LNCAP (cell line): ENCODE results near the gene PTPA.

Experiments
- TF ChIP-seq, protein P1 (sequence below): fragments of 450-650 bp; IDR thresholded peaks from 2 replicates; pipeline ENCODE4 v1.5.1; 2017; ENCODE audit warnings: mild to moderate bottlenecking

PTPA gene

DNA sequence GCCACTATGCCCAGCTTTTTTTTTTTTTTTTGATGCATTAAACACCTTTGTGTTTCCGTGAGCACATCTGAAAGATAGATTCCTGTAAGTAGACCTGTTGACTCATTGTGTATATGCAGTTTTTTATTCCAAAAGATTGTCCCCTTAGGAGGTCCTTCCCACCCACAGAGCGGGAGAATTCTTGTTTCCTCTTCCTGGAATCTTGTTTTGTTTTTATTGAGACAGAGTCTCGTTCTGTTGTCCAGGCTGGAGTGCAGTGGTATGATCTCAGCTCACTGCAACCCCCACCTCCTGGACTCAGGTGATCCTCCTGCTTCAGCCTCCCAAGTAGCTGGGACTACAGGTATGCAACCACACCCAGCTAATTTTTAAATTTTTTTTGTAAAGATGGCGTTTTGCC lies 7.6 kb downstream of the PTPA start:
- TF ChIP-seq, protein P1, sequence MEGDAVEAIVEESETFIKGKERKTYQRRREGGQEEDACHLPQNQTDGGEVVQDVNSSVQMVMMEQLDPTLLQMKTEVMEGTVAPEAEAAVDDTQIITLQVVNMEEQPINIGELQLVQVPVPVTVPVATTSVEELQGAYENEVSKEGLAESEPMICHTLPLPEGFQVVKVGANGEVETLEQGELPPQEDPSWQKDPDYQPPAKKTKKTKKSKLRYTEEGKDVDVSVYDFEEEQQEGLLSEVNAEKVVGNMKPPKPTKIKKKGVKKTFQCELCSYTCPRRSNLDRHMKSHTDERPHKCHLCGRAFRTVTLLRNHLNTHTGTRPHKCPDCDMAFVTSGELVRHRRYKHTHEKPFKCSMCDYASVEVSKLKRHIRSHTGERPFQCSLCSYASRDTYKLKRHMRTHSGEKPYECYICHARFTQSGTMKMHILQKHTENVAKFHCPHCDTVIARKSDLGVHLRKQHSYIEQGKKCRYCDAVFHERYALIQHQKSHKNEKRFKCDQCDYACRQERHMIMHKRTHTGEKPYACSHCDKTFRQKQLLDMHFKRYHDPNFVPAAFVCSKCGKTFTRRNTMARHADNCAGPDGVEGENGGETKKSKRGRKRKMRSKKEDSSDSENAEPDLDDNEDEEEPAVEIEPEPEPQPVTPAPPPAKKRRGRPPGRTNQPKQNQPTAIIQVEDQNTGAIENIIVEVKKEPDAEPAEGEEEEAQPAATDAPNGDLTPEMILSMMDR, result no peak

DNA sequence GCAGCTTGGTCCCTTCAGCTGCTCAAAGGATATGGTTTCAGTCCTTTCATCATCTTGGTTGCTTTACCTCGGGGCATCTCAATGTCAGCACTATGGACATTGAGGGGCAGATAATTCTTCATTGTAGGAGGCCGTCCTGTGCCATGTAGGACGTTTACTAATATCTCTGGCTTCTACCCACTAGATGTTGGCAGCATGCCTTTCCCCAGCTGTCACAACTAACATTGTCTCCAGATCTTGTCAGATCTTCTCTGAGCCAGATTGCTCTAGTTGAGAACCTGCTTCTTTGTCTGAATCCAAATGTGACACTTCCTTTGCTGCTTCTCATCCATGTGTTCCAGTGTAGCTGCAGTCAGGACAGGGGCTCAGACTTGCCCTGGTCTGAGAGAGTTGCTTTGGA lies 10.3 kb downstream of the PTPA start:
- TF ChIP-seq, protein P1, result no peak

GRCh38 chr9:129122133-129122532 lies 10.9 kb downstream of the PTPA start:
- TF ChIP-seq, protein P1, result no peak

DNA sequence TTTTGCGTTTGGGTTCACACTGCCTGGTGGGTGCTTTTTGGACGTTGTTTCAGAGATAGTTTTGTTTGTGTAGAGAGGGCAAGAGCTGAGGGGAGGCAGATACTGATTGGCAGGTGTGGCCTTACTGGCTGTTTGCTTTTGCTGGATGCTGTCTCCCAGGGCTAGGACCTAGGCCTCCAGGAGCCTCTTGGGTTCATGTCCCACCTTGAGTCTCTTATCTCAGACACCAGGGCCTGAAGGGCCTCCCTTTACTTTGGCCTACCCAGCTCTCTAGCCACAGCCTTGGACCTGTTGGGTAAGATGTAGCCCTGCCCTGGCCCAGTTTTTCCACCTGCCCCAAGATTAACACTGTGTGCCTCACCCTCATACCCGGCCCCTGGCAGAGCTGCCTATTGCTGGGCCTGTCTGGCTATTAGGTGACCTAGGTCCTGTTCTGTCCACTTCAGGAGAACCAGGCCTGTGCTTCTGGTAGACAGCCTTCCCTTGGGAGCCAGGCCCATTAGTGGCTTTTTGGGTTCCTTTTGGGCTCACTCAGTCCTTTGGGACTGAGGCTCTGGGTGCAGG lies 13.4 kb downstream of the PTPA start:
- TF ChIP-seq, protein P1, result no peak

DNA sequence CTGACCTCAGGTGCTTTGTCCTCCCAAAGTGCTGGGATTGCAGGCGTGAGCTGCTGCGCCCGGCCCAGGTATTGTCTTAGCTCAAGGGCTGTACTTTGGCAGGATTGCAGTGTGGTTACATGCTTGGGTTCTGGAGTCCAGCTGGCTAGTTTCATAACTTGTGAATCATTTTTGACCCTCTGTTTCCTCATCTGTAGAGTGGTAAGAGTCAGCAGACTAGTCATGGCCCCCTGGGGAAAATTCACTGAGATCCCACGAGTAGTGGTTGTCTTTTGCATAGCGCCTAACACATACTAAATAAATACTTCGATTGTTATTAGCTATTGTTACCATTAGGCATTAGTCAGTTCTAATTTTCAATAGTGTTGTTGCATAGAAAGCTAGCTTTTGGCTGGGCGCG lies 14.3 kb downstream of the PTPA start:
- TF ChIP-seq, protein P1, result no peak

DNA sequence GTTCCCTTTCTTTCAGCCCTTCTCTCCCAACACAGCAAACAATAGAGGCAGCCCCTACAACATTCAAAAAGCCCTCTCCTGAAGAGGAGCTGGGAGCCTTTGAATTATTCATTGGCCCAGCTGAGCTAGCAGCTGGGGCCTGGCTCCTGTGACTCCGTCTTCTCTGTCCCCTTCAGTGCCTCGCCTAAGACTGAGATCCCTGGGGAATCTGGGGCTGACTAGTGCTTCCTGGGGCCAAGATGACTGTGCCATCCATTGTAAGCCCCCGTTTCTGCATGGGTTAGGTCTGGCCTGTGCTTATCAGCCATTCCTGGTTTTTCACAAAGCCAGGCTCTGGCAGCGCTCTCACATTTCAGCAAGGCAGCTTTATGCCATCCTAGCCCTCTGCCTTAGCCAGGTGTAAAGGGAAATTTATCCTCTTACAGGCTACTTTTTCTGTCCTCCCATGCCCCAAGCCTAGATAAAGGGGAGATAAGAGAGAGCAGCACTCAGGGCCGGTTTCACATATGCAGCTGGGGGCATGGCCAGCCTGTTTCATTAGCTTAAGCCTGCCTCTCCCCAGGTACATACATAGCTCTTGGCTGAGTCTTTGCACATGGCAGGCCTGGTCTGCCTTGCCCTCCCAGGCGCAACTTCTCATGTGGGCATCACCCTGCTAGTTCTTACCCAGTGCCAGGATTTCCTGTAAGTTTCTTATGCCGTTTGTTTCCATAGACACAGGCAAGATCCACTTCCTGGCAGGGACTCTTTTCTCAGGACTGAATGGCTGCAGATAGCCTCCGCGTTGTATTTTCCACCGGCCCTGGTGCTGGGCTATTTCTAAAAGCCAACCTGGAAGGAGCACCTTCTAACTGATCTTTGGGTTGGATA lies 15.8 kb downstream of the PTPA start:
- TF ChIP-seq, protein P1, result no peak

DNA sequence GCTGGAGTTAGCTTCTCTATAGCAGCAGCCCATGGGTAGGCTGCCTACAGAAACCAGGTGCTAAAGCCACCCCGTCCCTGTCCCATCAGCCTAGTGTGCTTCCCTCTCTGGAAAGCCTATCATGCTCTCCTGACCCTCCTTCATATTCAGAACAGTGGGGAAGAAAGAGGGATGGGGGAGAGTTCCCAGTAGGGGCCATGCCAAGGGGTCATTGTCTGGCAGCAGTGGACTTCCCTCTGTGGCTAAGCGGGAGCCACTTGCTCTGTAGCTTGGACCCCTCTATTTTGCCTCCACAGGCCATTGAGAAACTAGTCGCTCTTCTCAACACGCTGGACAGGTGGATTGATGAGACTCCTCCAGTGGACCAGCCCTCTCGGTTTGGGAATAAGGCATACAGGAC lies 17.5 kb downstream of the PTPA start:
- TF ChIP-seq, protein P1, result no peak
